NCI-H460 (cell line): ENCODE measurements around the gene NNAT. TPM values are rescaled to one million over a fixed set of nuclear protein-coding genes. Genes with fewer than 3 reads are reported as not detected.
"Not testable (repeated sequence)": the region's sequence is repeated elsewhere in the genome, so short reads cannot be mapped to it uniquely, and the experiment has no call there.

Experiments used
- DNase-seq: peaks from one replicate; pipeline ENCODE4 v3.0.0-alpha.2; 2016; ENCODE audit warnings: low read depth; ENCODE audit errors: extremely low read depth
- polyA plus RNA-seq: library from polyadenylated mRNA; depleted of rRNA; stranded (reverse); fragments of >200 nt; gene quantifications from 2 replicates; pipeline ENCODE4 v1.2.3, GENCODE V29; 2014; cell fraction: nucleus; rRNA removed
- total RNA-seq: library from RNA; depleted of rRNA; stranded (reverse); fragments of >200 nt; shearing (Covaris generic); gene quantifications from 2 replicates; pipeline ENCODE4 v1.2.3, GENCODE V29; 2014; rRNA removed

Gene NNAT
- not detected in 2 replicates for total RNA-seq
- not detected in 2 replicates for polyA plus RNA-seq

GRCh38 chr20:37521061-37521771 lies at the start of gene NNAT:
Gene NNAT (plus strand): TSS chr20:37521250. CDS start chr20:37521332, 82 bp downstream.
- no peak for DNase-seq

- DNase-seq: no peak
These were observed 49.3 kb upstream of the NNAT start for GRCh38 chr20:37471741-37472235.

- DNase-seq: not testable (repeated sequence)
These were observed 48.6 kb upstream of the NNAT start for GRCh38 chr20:37472435-37472834.

GRCh38 chr20:37473249-37474000 lies 47.6 kb upstream of the NNAT start:
- DNase-seq: no peak

- no peak for DNase-seq
These were observed 46.7 kb upstream of the NNAT start for GRCh38 chr20:37474386-37474785.

- no peak for DNase-seq
These were observed 45.8 kb upstream of the NNAT start for GRCh38 chr20:37475252-37475651.

GRCh38 chr20:37477041-37477440 lies 44.0 kb upstream of the NNAT start:
- DNase-seq: no peak

- no peak for DNase-seq
These were observed 41.8 kb upstream of the NNAT start for GRCh38 chr20:37479266-37479665.

- no peak for DNase-seq
These were observed 40.9 kb upstream of the NNAT start for GRCh38 chr20:37479925-37480691.

GRCh38 chr20:37480919-37481318 lies 40.1 kb upstream of the NNAT start:
- DNase-seq: no peak

- DNase-seq: no peak
These were observed 39.4 kb upstream of the NNAT start for GRCh38 chr20:37481610-37482009.

GRCh38 chr20:37484331-37484730 lies 36.7 kb upstream of the NNAT start:
- DNase-seq: no peak

GRCh38 chr20:37486209-37486608 lies 34.8 kb upstream of the NNAT start:
- not testable (repeated sequence) for DNase-seq

- DNase-seq: no peak
These were observed 30.2 kb upstream of the NNAT start for GRCh38 chr20:37490663-37491350.

- DNase-seq: no peak
These were observed 28.9 kb upstream of the NNAT start for GRCh38 chr20:37492096-37492625.

- DNase-seq: no peak
These were observed 28.1 kb upstream of the NNAT start for GRCh38 chr20:37492945-37493344.

- DNase-seq: no peak
These were observed 26.7 kb upstream of the NNAT start for GRCh38 chr20:37494301-37494700.

GRCh38 chr20:37494796-37495195 lies 26.3 kb upstream of the NNAT start:
- DNase-seq: no peak

- DNase-seq: no peak
These were observed 22.9 kb upstream of the NNAT start for GRCh38 chr20:37498066-37498665.

GRCh38 chr20:37500311-37500710 lies 20.7 kb upstream of the NNAT start:
- DNase-seq: no peak
